ENCODE measurements around the gene IL31RA.

The IL31RA gene

GRCh38 chr5:55860709-55861108 is 9.6 kb downstream of the IL31RA start:
- no peak for DNase-seq

GRCh38 chr5:55864606-55865541 is 13.7 kb downstream of the IL31RA start:
- DNase-seq, result no peak

DNA sequence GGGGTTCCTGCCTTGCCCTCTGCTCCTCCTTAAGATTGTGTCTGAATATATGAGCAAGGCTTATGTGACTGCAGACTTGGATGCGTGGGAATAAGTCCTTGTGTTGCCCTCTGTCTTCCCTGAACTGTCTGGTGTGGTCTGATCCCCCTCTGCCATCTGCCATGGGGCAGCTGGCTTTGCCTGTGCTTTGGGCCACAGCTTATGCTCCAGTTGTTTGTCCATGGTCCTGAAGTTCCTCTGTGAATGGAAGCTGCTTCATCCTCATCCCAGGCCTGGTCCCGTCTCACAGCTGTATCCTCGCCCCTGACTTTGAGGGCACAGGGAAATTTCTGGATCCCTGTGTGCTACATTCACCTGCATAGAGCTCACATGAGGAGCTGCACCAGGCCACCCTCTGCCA is 14.7 kb downstream of the IL31RA start:
- DNase-seq, result no peak

GRCh38 chr5:55866485-55866884 is 15.3 kb downstream of the IL31RA start:
- no peak for DNase-seq

DNA sequence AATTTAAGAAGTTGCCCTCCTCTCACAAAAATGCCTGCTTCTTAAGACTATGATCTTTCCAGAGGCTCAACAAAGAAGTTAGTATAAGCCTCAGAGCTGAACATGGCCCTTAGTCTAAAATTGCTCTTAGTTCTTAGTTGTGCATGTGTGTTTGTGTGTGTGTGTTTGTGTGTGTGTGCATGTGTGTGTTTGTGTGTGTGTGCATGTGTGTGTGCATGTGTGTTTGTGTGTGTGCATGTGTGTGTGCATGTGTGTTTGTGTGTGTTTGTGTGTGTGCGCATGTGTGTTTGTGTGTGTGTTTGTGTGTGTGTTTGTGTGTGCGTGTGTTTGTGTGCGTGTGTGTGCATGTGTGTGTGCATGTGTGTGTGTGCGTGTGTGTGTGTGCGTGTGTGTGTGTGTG is 15.8 kb downstream of the IL31RA start:
- DNase-seq, result no peak

GRCh38 chr5:55868846-55869245 is 17.7 kb downstream of the IL31RA start:
- DNase-seq, result no peak

DNA sequence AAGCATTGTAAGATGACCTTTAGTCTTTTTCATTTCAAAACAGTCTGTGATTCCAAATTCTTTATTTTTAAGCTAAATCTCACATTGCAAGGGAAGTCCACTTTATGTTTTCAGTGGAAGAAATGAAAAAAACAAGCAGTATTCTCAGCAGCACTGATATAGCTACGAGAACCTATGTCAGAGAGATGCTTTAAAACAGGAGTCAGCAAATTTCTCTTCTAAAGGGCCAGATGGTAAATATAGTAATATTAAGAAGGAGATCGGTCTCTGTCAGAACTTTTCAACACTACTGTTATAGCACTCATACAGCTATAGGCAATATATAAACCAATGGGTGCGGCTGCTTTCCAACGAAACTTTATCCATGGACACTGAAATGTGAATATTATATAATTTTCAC is 18.7 kb downstream of the IL31RA start:
- no peak for DNase-seq

GRCh38 chr5:55873234-55873633 is 22.1 kb downstream of the IL31RA start:
- no peak for DNase-seq

- DNase-seq, result no peak
These were observed 26.5 kb downstream of the IL31RA start for GRCh38 chr5:55877655-55878054.

DNA sequence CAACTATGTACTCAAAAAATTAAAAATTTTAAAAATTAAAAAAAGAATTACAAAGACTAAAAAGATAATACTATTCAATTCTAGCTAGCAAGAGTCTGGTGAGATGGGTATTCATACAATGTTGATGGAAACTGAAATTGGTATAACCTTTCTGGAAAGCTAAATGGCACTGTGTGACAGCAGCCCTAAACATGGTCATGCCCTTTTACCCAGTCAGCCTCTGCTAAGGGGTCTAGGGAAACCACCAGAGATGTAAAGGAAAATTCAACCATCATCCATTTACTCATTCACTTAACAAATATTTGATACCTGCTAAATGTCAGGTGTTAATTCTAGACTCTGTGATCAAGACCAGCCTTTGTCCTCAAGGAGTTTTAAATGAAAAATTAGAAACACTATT is 29.3 kb downstream of the IL31RA start:
- no peak for DNase-seq

DNA sequence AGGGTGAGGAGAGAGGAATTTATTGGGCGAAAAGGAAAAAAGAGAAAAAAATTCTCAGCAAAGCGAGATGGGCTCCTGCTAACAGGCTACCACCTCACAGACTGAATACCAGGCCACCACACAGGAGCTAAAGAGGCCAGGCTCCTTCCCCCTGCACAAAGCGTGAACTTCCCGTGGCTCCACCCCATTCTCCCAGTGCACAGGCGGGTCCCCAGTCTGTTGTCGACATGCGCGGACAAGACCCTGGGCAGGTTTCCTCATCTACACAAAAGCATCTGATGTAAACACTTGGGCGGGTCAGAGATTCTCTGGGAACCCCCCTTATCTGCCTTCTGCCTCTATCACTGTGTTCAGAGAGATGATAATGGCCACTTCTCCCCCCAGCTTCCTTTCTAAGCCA is 34.2 kb downstream of the IL31RA start:
- no peak for DNase-seq

GRCh38 chr5:55888205-55888604 is 37.0 kb downstream of the IL31RA start:
- no peak for DNase-seq

DNA sequence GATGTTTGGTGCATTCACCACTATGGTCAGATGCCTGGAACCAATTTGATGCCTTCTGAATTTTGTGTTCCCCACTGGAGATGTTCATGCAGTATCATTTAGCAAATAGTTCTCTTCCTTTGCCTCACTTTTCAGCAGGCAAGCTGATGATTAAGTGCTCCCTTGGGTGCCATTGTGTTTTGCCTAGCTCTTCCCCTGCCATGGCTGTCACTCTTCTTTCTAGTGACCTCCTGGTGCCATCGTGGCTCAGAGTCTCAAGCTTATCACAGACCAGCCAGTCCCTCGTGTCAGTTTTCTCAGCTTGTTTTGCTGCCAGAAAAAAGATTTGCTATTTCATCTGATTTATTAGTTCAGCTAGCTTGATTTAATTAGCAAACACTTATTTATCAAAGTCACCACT is 41.3 kb downstream of the IL31RA start:
- DNase-seq, result no peak

DNA sequence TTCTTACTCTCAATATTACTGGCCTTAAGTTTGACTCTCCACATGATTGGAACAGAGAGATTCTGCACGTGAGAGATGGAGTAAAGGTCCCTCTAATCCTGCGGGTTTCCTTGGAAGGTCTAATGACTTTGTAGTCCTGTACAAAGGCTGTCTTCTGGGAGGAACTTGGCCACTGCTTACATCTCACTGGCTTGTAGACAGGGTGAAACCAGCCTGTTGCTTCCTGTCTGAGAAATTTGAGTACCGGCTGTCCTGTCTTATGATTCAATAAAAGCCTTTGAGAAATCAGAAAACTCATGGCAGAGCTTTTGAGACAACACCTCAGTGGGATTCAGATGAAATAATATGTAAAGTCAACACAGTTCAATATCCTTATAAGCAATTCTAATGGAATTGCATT is 43.0 kb downstream of the IL31RA start:
- DNase-seq, result no peak

DNA sequence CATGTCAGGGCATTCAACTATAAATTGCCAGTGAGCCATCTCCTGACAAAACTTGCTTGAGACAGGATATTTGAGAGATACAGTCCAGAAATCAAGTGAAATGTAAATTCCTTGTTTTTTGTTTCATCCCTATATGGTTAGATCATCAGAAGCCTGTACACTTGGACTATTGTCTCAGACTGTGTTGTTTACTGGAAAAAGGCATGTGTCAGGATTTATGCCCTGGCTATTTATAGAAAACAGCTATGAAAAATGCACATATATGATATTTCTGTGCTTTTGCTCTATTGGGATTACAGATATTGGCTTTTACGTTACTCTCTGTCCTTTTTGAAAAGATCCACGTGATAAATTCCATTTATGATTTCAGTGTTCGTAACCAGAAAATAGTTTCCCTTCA is 44.2 kb downstream of the IL31RA start:
- DNase-seq, result no peak

GRCh38 chr5:55896238-55896637 is 45.1 kb downstream of the IL31RA start:
- DNase-seq, result no peak

DNA sequence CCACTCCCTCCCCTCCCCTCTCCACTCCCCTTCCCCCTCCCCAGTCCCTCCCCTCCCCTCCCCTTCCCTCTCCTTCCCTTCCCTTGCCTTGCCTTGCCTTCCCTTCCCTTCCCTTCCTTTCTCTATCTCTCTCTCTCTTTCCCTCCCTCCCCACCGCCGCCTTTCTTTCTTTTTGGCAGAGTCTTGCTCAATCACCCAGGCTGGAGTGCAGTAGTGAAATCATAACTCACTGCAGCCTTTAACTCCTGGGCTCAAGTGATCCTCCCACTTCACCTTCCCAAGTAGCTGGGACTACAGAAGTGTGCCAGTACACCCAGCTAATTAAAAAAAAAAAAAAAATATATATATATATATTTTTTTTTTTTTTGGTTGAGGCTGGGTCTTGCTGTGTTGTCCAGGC is 45.5 kb downstream of the IL31RA start:
- DNase-seq, result no peak

GRCh38 chr5:55897206-55897894 is 46.2 kb downstream of the IL31RA start:
- no peak for DNase-seq

- no peak for DNase-seq
These were observed 46.7 kb downstream of the IL31RA start for GRCh38 chr5:55897905-55898304.

DNA sequence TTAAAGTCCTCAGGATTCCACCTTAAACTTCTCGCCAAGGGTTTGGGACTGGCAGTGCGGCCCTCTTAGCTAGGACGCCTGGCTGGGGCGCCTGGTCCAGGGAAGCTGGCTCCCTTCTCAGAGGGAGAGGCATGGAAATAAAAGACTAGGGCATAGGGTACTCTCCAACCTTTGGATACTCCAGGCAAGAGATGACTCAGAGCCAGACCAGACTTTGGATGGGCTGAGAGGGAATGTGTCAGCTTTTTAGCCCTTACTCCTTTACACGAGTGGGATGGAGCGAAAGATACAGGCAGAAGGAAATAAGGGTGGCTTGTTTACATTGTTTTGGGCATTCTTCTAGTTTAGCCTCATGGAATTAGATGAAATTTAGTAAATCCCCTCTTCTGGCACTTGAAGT is 48.2 kb downstream of the IL31RA start:
- DNase-seq, result no peak

- no peak for DNase-seq
These were observed 48.9 kb downstream of the IL31RA start for GRCh38 chr5:55900068-55900467.

GRCh38 chr5:55900776-55901175 is 49.6 kb downstream of the IL31RA start:
- DNase-seq, result no peak

- no peak for DNase-seq
These were observed 51.5 kb downstream of the IL31RA start for GRCh38 chr5:55902696-55903095.

DNA sequence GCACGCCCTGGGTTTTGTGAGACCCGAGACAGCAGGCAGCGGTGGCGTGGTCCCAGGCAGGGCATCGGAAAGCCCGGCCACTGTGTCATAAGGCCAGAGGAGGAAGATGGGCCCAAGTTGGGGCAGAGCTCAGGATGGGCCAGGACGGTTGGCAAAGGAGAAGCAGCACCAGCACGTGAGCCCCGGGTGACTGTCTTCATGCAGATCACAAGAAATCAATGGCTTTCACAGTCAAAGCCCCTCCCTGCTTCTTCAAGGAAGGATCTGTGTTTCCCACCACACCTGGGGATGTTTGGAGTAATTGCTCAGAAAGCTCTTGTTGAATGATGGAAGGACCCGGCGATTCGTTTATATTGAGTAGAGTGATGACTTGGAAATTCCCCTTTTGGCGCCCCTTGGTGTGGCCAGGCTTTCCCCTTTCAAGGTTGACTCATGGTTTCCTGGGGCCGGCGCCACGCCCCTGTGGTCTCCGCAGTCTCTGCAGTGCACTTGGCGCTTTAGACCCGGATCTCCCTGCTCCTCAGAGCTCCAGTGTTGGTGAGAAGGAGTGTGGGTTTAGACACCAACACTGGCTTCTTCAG is 52.1 kb downstream of the IL31RA start:
- DNase-seq, result no peak
